Smooth muscle cell (in vitro differentiated cells): ENCODE measurements around the gene LRP3. TPM values are rescaled to one million over a fixed set of nuclear protein-coding genes. Genes with fewer than 3 reads are reported as not detected.
"Not testable (repeated sequence)": the region's sequence is repeated elsewhere in the genome, so short reads cannot be mapped to it uniquely, and the experiment has no call there.

ENCODE experiments used
- DNase-seq: peaks from one replicate; lab custom pipeline; 2025; ENCODE audit not compliant: unreplicated experiment; lab: John Stamatoyannopoulos, UW
- H2AFZ ChIP-seq: fragments of 200-600 bp; sonication (generic); 2 replicates; pipeline ENCODE4 v1.6.0; 2016; ENCODE audit warnings: antibody characterized with exemption, low read depth, mild to moderate bottlenecking
- H3F3A ChIP-seq: fragments of 200-600 bp; sonication (generic); 2 replicates; pipeline ENCODE4 v1.6.0; 2017; ENCODE audit warnings: antibody characterized with exemption, low read depth
- H3K27ac ChIP-seq: fragments of 200-600 bp; sonication (generic); 2 replicates; pipeline ENCODE4 v1.5.1; 2016; ENCODE audit warnings: low read depth, mild to moderate bottlenecking
- H3K27me3 ChIP-seq: fragments of 200-600 bp; sonication (generic); 2 replicates; pipeline ENCODE4 v1.6.1; 2016; ENCODE audit warnings: low read depth, mild to moderate bottlenecking
- H3K36me3 ChIP-seq: fragments of 200-600 bp; sonication (generic); 2 replicates; pipeline ENCODE4 v1.5.1; 2016; ENCODE audit warnings: low read depth
- H3K4me1 ChIP-seq: fragments of 200-600 bp; sonication (generic); 2 replicates; pipeline ENCODE4 v1.5.1; 2016; ENCODE audit warnings: low read depth
- H3K4me2 ChIP-seq: fragments of 200-600 bp; sonication (generic); 2 replicates; pipeline ENCODE4 v1.6.0; 2016; ENCODE audit warnings: mild to moderate bottlenecking
- H3K4me3 ChIP-seq: fragments of 200-600 bp; sonication (generic); 2 replicates; pipeline ENCODE4 v1.5.1; 2016; ENCODE audit warnings: mild to moderate bottlenecking
- H3K79me2 ChIP-seq: fragments of 200-600 bp; sonication (generic); 2 replicates; pipeline ENCODE4 v1.6.0; 2016; ENCODE audit warnings: low read depth, mild to moderate bottlenecking
- H3K9ac ChIP-seq: fragments of 200-600 bp; sonication (generic); 2 replicates; pipeline ENCODE4 v1.6.0; 2016; ENCODE audit warnings: low read depth
- H3K9me3 ChIP-seq: fragments of 200-600 bp; sonication (generic); replicated peaks from 2 replicates; pipeline ENCODE4 v1.5.1; 2016; ENCODE audit warnings: low read depth
- H4K20me1 ChIP-seq: fragments of 200-600 bp; sonication (generic); 2 replicates; pipeline ENCODE4 v1.6.0; 2016; ENCODE audit warnings: low read depth
- WGBS: methylation state at CpG from one replicate; pipeline ENCODE4 v1.1.7; 2016; ENCODE audit warnings: low lambda C conversion rate; 5-methylcytosine and 5-hydroxymethylcytosine counted together
- polyA plus RNA-seq: library from polyadenylated mRNA; unstranded; fragments of >200 nt; fragmentation: Nextera tagmentation; extraction: Ambion mirVana; gene quantifications from 2 replicates; pipeline ENCODE4 v1.2.1, GENCODE V29; 2016
- total RNA-seq: library from RNA; depleted of rRNA; stranded (reverse); fragments of >200 nt; gene quantifications from 2 replicates; pipeline ENCODE4 v1.2.3, GENCODE V29; 2014
- TF ChIP-seq, protein P1 (sequence below): fragments of 200-600 bp; sonication (generic); IDR thresholded peaks from 2 replicates; pipeline ENCODE4 v1.5.1; 2017; ENCODE audit warnings: borderline replicate concordance, mild to moderate bottlenecking, antibody characterized with exemption; ENCODE audit not compliant: insufficient read depth, poor library complexity, severe bottlenecking

Gene LRP3
- total and polyA plus RNA-seq, 2 experiments from 2014 or later: 13.5 to 30.5 TPM

- H3K4me1 ChIP-seq: no peaks in the 10 kb centered on the region
- TF ChIP-seq, protein P1, sequence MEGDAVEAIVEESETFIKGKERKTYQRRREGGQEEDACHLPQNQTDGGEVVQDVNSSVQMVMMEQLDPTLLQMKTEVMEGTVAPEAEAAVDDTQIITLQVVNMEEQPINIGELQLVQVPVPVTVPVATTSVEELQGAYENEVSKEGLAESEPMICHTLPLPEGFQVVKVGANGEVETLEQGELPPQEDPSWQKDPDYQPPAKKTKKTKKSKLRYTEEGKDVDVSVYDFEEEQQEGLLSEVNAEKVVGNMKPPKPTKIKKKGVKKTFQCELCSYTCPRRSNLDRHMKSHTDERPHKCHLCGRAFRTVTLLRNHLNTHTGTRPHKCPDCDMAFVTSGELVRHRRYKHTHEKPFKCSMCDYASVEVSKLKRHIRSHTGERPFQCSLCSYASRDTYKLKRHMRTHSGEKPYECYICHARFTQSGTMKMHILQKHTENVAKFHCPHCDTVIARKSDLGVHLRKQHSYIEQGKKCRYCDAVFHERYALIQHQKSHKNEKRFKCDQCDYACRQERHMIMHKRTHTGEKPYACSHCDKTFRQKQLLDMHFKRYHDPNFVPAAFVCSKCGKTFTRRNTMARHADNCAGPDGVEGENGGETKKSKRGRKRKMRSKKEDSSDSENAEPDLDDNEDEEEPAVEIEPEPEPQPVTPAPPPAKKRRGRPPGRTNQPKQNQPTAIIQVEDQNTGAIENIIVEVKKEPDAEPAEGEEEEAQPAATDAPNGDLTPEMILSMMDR: no peak
- no peak overlapping the region for H3K4me3 ChIP-seq
- no peaks in the 10 kb centered on the region for H3K79me2 ChIP-seq
- H2AFZ ChIP-seq: no peak overlapping the region
- no peaks in the 10 kb centered on the region for H3K36me3 ChIP-seq
- H4K20me1 ChIP-seq: no peaks in the 10 kb centered on the region
- no peak for DNase-seq
- no peak overlapping the region for H3K4me2 ChIP-seq
- H3K9me3 ChIP-seq: no peaks in the 10 kb centered on the region
- H3K27ac ChIP-seq: no peak overlapping the region
- WGBS: 87% methylated on average over 14 of the region's 14 CpGs
- no peak overlapping the region for H3K9ac ChIP-seq
- no peaks in the 10 kb centered on the region for H3K27me3 ChIP-seq
- H3F3A ChIP-seq: no peaks in the 10 kb centered on the region
These were observed 43.1 kb upstream of the LRP3 start for GRCh38 chr19:33150852-33151518.

DNA sequence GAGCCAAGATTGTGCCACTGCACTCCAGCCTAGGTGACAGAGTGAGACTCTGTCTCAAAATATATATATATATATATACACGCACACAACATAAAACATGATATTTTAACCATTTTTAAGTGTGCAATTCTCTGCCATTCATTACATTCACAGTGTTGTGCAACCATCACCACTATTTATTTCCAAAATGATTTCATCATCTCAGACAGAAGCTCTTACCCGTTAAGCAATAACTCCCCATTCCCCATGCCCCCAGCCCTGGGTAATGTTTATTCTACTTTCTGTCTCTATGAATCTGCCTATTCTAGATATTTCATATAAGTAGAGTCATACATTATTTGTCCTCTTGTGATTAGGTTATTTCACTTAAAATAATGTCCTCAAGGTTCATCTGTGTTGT lies 42.0 kb upstream of the LRP3 start:
- WGBS: 91% methylated on average over 2 of the region's 2 CpGs
- Histone ChIP-seq H2AFZ (no peak overlapping the region), H3K27ac (no peak overlapping the region), H3K9me3 (no peaks in the 10 kb centered on the region), H4K20me1 (no peaks in the 10 kb centered on the region), H3F3A (no peaks in the 10 kb centered on the region), H3K9ac (no peak overlapping the region), H3K4me1 (no peaks in the 10 kb centered on the region), H3K79me2 (no peaks in the 10 kb centered on the region), H3K36me3 (no peaks in the 10 kb centered on the region), H3K27me3 (no peaks in the 10 kb centered on the region), H3K4me3 (no peak overlapping the region), H3K4me2 (no peak overlapping the region)
- DNase-seq: no peak
- TF ChIP-seq, protein P1: no peak

DNA sequence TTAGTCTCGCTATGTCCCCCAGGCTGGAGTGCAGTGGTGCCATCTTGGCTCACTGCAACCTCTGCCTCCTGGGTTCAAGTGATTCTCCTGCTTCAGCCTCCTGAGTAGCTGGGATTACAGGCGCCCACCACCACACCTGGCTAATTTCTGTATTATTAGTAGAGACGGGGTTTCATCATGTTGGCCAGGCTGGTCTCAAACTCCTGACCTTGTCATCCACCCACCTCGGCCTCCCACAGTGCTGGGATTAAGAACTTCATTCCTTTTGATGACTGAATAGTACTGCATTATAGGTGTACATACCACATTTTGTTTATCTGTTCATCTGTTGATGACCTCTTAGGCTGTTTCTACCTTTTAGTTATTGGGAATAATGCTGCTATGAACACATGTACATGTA lies 41.5 kb upstream of the LRP3 start:
- WGBS: 84% methylated on average over 4 of the region's 4 CpGs
- not testable (repeated sequence) for H3K4me2 ChIP-seq

GRCh38 chr19:33154313-33154712 lies 39.8 kb upstream of the LRP3 start:
- not testable (repeated sequence) for H3F3A ChIP-seq, H3K9me3 ChIP-seq, H4K20me1 ChIP-seq, H3K4me1 ChIP-seq, H2AFZ ChIP-seq, H3K36me3 ChIP-seq, H3K27me3 ChIP-seq, H3K79me2 ChIP-seq, DNase-seq, H3K4me2 ChIP-seq, H3K9ac ChIP-seq, H3K27ac ChIP-seq, H3K4me3 ChIP-seq
- 88% methylated on average over 6 of the region's 6 CpGs for WGBS

More for the DNA sequence above, 41.5 kb upstream of the LRP3 start:
- not testable (repeated sequence) for DNase-seq, H3K27me3 ChIP-seq, H2AFZ ChIP-seq, H3K4me1 ChIP-seq, H3F3A ChIP-seq, H3K27ac ChIP-seq, H3K9ac ChIP-seq, H4K20me1 ChIP-seq, H3K36me3 ChIP-seq, H3K79me2 ChIP-seq, H3K4me3 ChIP-seq, H3K9me3 ChIP-seq

DNA sequence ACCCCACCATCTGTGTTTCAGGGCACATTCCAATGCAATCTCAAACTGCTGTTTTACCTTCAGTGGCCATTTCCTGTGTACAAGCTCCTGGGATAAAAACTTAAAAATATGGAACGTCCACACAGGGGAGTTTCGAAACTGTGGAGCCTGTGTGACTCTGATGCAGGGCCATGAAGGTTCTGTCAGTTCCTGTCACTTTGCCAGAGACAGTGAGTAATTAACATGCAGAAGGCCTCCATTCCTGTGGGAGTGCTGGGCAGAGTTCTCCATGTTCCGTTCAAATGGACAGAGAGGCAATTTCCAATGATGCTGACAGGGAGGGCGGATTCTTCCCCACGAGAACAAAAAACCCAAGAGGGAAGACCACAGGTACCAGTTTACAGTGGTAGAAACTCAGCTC lies 37.8 kb upstream of the LRP3 start:
- no peak overlapping the region for H3K4me3 ChIP-seq
- H3K4me1 ChIP-seq: no peaks in the 10 kb centered on the region
- TF ChIP-seq, protein P1: no peak
- H2AFZ ChIP-seq: no peak overlapping the region
- no peaks in the 10 kb centered on the region for H3F3A ChIP-seq
- H3K27ac ChIP-seq: no peak overlapping the region
- WGBS: 85% methylated on average over 5 of the region's 5 CpGs
- H3K9me3 ChIP-seq: no peaks in the 10 kb centered on the region
- DNase-seq: no peak
- no peak overlapping the region for H3K9ac ChIP-seq
- no peaks in the 10 kb centered on the region for H3K36me3 ChIP-seq
- H3K4me2 ChIP-seq: no peak overlapping the region
- H3K27me3 ChIP-seq: no peaks in the 10 kb centered on the region
- no peaks in the 10 kb centered on the region for H3K79me2 ChIP-seq
- H4K20me1 ChIP-seq: no peaks in the 10 kb centered on the region
